GOT3 (cell line): ENCODE data around the gene ZNF467.

ENCODE experiments used
- DNase-seq: peaks from one replicate; lab custom pipeline; 2025; ENCODE audit warnings: mixed read lengths; lab: John Stamatoyannopoulos, UW

The ZNF467 gene

GRCh38 chr7:149748076-149748874 lies 25.1 kb downstream of the ZNF467 start:
- DNase-seq: no peak

DNA sequence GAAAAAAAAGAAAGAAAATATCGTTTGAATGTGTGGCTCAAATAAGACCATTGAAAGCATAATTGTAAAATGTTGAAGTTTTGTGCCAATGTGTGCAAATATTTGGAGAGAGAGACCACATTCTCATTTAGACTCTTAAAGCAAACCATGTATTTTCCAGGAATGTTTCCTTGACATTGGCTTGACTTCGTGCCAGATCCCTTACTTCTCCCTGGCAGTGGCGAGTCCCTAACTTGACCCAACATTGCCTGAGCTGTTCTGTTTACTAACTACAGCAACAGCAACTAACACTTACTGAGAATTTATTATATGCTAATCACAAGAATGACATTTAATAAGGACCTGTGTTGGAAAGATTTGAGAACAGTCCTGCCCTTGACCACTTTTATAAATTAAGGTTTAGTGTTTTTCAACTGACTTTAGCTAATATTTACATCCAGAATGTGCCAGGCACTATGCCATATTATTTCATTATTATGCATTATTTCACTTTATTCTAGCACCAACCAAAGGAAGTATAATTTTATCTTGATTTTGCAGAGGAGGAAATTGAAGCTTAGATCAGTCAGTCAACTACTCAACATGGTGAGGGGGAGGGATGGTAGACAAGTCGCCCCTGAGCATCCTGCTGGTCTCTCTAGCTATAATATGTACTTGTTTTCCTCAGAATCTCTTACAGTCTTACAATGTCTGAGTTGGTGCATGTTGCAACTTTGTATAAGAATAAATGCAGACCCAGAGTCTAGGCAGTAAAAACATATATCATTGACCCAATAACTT lies 29.7 kb downstream of the ZNF467 start:
- no peak for DNase-seq

DNA sequence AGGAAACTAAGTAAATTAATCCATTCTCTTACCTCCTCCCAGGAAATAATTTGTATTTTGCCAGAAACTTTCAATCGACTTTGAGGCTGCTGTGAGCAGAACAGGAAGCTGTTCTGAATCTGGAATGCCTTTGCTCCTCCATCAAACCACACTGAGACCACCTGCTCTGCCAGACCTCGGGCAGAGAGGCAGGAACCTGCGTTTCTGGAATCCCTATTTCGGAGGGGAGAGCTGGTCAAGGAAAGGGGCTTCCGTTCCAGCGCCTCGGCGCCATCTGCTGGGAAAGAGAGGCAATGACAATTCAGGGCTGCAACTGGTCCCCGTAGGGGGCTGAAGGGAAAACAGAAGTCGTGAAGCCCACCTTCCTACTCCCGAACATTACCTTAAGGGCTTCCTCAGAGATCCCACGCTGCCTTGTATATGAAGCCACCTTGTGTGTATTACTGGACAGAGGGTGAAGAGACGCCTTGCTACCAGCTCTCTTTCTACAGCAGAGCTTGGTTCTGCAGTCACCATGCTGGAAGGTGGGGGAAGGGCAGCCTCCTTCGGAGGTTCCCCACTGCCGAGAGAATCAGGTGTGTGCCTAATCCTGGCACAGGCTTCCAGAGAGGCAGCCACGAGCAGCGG lies 31.2 kb downstream of the ZNF467 start:
- no peak for DNase-seq

DNA sequence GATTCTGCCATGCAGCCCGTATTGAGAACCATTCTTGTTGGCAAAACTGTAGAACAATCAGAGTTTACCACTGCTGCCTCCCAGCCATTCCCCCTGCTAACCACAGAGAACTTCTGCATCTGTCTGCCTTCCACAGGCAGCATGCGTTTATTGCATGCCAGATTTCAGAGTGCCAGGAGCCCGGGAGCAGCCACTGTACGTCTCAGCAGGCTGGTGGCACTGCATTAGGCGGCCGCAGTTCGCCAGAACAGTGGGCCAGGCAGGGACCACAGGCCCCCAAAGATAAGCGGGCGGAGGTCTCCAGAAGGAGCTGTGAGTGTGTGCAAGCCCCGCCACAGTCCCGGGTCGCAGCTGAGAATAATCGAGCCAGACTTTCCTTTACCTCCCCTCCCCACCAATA lies 31.8 kb downstream of the ZNF467 start:
- no peak for DNase-seq

GRCh38 chr7:149736478-149737360 lies 36.7 kb downstream of the ZNF467 start:
- no peak for DNase-seq

- no peak for DNase-seq
Observed at GRCh38 chr7:149735779-149736477, 37.5 kb downstream of the ZNF467 start.

DNA sequence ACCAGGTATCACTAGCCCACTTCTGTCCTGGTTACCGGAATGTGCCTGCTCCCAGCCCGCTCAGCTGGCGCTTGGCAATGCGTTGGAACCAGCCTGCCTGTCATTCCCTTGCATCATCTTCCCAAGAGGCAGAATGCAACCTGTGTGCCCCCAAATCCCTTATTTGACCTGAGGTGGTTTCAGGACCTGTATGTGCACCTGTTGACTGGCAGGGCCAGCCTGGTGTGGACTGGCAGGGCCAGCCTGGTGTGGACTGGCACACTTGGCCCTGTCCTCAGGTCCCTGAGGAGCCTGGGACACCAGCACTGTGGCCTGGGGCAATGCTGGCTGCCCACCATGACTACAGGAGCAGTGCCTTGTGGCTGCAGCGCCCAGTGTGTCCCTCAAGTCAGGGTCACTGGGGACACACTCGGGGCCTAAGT lies 38.2 kb downstream of the ZNF467 start:
- DNase-seq: no peak

- no peak for DNase-seq
Observed at GRCh38 chr7:149734791-149735075, 38.7 kb downstream of the ZNF467 start.

- DNase-seq: no peak
Observed at GRCh38 chr7:149733924-149734790, 39.2 kb downstream of the ZNF467 start.

DNA sequence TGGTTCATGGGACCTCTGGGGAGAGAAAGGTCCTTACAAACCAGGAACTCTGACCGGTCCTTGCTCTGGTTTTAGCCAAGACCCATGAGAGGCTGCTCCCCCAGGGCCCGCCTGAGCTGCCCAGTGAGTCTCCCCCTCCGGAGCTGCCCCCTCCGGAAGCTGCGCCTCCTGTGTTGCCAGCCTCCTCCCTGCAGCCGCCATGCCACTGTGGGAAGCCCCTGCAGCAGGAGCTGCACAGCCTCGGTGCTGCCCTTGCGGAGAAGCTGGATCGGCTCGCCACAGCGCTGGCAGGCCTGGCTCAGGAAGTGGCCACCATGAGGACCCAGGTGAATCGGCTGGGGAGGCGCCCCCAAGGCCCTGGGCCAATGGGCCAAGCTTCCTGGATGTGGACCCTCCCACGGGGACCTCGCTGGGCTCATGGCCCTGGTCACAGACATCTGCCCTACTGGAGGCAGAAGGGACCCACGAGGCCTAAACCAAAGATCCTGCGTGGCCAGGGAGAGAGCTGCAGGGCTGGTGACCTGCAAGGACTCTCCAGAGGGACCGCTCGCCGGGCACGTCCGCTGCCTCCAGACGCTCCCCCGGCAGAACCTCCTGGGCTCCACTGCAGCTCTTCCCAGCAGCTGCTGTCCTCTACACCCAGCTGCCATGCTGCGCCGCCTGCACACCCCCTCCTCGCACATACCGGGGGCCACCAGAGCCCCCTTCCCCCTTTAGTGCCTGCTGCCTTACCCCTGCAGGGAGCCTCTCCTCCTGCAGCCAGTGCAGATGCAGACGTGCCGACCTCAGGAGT lies 40.1 kb downstream of the ZNF467 start:
- DNase-seq: no peak

DNA sequence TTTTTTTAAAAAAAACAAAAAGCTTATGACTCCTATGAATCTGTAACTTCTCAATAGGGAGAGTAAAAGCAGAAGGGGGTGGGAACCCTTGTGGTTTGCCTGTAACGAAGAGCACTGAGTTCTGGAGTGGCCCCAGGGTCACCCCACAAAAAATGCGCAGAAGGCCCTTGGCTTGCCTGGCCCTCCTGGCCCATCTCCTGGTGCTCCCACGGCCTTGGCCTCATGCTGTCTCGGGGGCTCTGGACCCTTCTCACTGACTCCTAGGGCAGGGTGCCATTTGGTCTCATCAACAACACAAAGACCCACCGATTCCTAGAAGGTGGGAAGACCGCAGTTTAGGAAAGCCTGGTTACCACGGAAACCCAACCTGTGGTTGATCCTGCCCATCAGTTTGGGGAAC lies 40.8 kb downstream of the ZNF467 start:
- DNase-seq: no peak

DNA sequence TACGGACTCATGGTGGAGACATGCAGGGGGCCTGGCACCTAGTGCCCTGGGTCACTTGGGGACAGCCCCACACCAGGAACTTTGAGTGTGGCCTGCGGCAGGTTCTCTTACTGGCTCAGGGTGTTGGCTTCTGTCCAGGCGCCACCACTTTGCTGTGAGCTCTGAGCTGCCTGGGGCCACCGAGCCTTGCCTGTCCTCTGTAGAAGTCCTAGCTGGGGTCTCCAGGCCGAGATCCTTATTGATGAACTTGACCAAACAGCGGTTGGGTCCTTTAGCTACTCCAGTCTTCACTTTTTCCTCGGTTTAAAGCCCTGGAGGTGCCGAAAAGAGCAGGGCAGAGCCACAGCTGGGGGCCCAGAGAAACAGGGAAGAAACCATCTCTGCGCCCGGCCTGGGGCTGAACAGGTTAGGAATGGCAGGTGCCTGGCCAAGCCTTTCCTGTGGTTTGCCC lies 41.3 kb downstream of the ZNF467 start:
- no peak for DNase-seq

DNA sequence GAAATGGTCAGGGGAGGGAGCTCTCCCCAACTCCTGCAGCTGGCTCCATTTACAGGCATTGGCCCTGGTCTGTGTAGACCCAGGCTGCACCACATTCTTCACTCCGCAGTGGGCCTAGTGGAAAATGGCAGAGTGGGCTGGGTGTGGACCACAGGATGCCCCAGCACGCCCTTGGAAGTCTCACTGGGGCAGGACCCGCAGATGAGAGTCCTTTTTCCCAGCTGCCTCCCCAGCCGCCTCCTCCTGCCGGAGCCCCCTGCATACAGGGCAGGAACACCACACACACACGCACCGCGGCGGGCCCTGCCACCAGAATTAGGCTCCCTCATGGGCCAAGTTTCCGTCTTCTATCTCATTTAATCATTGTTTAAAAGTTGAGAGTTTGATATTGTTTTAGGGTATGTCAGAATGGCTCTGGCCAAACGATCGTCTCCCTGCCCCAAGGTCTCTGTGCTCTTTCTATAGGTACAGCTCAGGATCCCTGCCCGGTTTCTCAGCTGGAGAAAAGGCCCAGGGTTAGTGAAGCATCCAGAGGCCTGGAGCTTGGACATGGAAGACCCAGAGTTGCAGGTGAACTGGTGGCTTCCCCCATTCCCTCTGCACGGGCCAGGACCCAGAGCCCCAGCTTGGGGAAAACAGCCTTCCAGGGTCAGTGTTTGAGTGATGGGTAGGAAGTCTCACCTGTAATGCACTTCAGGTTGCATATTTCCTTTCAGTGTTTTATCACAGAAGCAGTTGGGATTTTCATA lies 42.0 kb downstream of the ZNF467 start:
- no peak for DNase-seq

GRCh38 chr7:149729983-149730801 lies 43.2 kb downstream of the ZNF467 start:
- no peak for DNase-seq

GRCh38 chr7:149729586-149729982 lies 43.8 kb downstream of the ZNF467 start:
- no peak for DNase-seq

- DNase-seq: no peak
Observed at GRCh38 chr7:149728491-149729375, 44.7 kb downstream of the ZNF467 start.

DNA sequence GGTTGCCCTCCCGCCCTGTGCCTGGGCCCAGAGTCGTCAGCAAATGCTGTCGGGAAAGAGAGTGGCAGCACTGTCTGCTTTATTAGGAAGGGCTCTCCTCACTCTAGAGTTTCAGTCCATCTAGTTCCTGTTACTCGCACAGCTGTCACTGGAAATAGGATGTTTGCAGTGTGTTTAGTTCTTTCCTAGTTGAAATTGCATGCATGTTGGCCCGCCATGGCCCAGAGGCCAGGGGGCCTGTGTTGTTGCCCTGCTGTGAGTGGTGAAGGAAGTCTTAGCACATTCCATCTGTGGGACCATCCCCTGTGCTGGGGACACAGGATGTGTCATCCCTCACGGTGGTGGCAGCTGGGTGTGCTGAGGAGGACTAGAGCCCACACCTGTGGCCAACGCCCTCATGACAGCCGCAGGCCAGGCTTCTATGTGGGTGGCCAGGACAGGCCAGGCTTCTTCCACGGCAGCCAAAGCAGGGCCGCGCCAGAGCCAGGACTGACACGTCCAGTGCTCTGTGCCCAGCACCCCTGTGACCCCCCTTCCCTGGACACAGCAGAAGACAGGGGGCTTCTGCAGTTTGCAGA lies 45.4 kb downstream of the ZNF467 start:
- DNase-seq: no peak
